ENCODE results near the gene CTSH.

DNA sequence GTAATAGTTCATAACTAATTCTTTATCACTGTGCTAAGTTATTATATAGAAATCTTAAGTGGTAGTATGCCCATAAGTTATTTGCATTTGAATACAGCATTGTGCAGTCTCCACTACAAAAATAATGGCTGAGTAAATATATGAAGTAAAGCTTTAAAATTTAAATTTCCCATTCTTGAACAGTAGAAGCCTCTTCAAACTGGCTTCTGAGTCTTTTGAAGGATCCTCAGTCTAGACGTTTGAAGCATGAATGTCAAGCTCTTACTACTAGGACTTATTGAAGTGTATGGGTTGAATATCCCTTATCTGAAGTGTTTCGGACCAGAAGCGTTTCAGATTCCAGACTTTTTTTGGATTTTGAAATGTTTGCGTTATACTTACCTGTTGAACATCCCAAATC is 55.8 kb downstream of the CTSH start:
- TF ChIP-seq, protein P1, sequence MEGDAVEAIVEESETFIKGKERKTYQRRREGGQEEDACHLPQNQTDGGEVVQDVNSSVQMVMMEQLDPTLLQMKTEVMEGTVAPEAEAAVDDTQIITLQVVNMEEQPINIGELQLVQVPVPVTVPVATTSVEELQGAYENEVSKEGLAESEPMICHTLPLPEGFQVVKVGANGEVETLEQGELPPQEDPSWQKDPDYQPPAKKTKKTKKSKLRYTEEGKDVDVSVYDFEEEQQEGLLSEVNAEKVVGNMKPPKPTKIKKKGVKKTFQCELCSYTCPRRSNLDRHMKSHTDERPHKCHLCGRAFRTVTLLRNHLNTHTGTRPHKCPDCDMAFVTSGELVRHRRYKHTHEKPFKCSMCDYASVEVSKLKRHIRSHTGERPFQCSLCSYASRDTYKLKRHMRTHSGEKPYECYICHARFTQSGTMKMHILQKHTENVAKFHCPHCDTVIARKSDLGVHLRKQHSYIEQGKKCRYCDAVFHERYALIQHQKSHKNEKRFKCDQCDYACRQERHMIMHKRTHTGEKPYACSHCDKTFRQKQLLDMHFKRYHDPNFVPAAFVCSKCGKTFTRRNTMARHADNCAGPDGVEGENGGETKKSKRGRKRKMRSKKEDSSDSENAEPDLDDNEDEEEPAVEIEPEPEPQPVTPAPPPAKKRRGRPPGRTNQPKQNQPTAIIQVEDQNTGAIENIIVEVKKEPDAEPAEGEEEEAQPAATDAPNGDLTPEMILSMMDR (IDR thresholded peaks at IDR 0.05): no peak
- TF ChIP-seq POLR2A (IDR thresholded peaks at IDR 0.05): no peak
